HEK293 (cell line): ENCODE results near the gene CYP2F1.

Experiments
- CTCF ChIA-PET: fragments of 350-600 bp; formaldehyde crosslinking; extraction: SDS; loops from one replicate; lab custom pipeline; 2021; ENCODE audit warnings: antibody characterized with exemption; lab: Yijun Ruan, JAX
- POLR2A ChIA-PET: fragments of 300-600 bp; formaldehyde crosslinking; extraction: SDS; loops from one replicate; lab custom pipeline; 2020; ENCODE audit warnings: antibody characterized with exemption, inconsistent platforms; lab: Yijun Ruan, JAX
- H3K27ac ChIP-seq: fragments of 200-500 bp; sonication (Bioruptor generic); 2 replicates; pipeline ENCODE4 v1.5.1; 2014; ENCODE audit warnings: low read depth, low read length, control low read depth, inconsistent platforms; ENCODE audit errors: extremely low read depth
- H3K36me3 ChIP-seq, 2 experiments: fragments of 200-500 bp in 1 of 2; sonication (Bioruptor generic) in 1 of 2; 1 replicate in 1 of 2; 2 replicates in 1 of 2; pipeline ENCODE4 v1.5.1; 2014 to 2017; ENCODE audit warnings: inconsistent platforms in 2 of 2, low read length in 2 of 2; ENCODE audit not compliant: control insufficient read depth in 2 of 2, insufficient read depth in 1 of 2
- H3K4me1 ChIP-seq: fragments of 200-500 bp; sonication (Bioruptor generic); 2 replicates; pipeline ENCODE4 v1.5.1; 2014; ENCODE audit warnings: mild to moderate bottlenecking, low read length, inconsistent platforms; ENCODE audit not compliant: control insufficient read depth, insufficient read depth
- H3K4me3 ChIP-seq: 2 replicates; pipeline ENCODE4 v1.5.1; 2011; ENCODE audit warnings: low read depth, mild to moderate bottlenecking, control low read depth, low read length, moderate library complexity
- H3K9me3 ChIP-seq: fragments of 200-500 bp; sonication (Bioruptor generic); 2 replicates; pipeline ENCODE4 v1.5.1; 2014; ENCODE audit warnings: low read depth, low read length, inconsistent platforms; ENCODE audit not compliant: control insufficient read depth, insufficient read depth
- KLF16 ChIP-seq: fragments of 450-650 bp; formaldehyde crosslinking; IDR thresholded peaks from 2 replicates; pipeline ENCODE4 v1.5.1; 2017; ENCODE audit warnings: missing biosample characterization, missing genetic modification characterization
- TCF7L2 ChIP-seq: IDR thresholded peaks from 2 replicates; pipeline ENCODE4 v1.6.1; 2011; ENCODE audit warnings: low read depth, mild to moderate bottlenecking, inconsistent platforms, low read length, moderate library complexity, borderline replicate concordance
- ZFHX2 ChIP-seq: fragments of 450-650 bp; formaldehyde crosslinking; conservative IDR thresholded peaks from 2 replicates; pipeline ENCODE4 v1.5.1; 2016; ENCODE audit warnings: missing biosample characterization, missing genetic modification characterization
- ZNF132 ChIP-seq: fragments of 450-650 bp; formaldehyde crosslinking; IDR thresholded peaks from 2 replicates; pipeline ENCODE4 v1.5.1; 2017; ENCODE audit warnings: missing biosample characterization, missing genetic modification characterization, borderline replicate concordance
- ZNF155 ChIP-seq: fragments of 450-650 bp; formaldehyde crosslinking; IDR thresholded peaks from 2 replicates; pipeline ENCODE4 v1.5.1; 2016; ENCODE audit warnings: missing biosample characterization, missing genetic modification characterization
- ZNF157 ChIP-seq: fragments of 450-650 bp; formaldehyde crosslinking; IDR thresholded peaks from 2 replicates; pipeline ENCODE4 v1.5.1; 2016; ENCODE audit warnings: missing biosample characterization, missing genetic modification characterization
- ZNF174 ChIP-seq: fragments of 450-650 bp; formaldehyde crosslinking; IDR thresholded peaks from 2 replicates; pipeline ENCODE4 v1.5.0; 2017; ENCODE audit warnings: missing biosample characterization, mild to moderate bottlenecking, missing genetic modification characterization
- ZNF2 ChIP-seq: fragments of 450-650 bp; formaldehyde crosslinking; IDR thresholded peaks from 2 replicates; pipeline ENCODE4 v1.5.1; 2016; ENCODE audit warnings: missing biosample characterization, missing genetic modification characterization
- ZNF302 ChIP-seq: fragments of 450-650 bp; formaldehyde crosslinking; IDR thresholded peaks from 2 replicates; pipeline ENCODE4 v1.5.1; 2016; ENCODE audit warnings: missing biosample characterization, missing genetic modification characterization, low read depth
- ZNF311 ChIP-seq: fragments of 450-650 bp; formaldehyde crosslinking; IDR thresholded peaks from 2 replicates; pipeline ENCODE4 v1.5.1; 2017; ENCODE audit warnings: missing biosample characterization, missing genetic modification characterization, borderline replicate concordance
- ZNF394 ChIP-seq: fragments of 450-650 bp; formaldehyde crosslinking; IDR thresholded peaks from 2 replicates; pipeline ENCODE4 v1.5.1; 2016; ENCODE audit warnings: missing biosample characterization, missing genetic modification characterization, mild to moderate bottlenecking, moderate library complexity, borderline replicate concordance
- ZNF510 ChIP-seq: fragments of 450-650 bp; formaldehyde crosslinking; IDR thresholded peaks from 2 replicates; pipeline ENCODE4 v1.5.1; 2018; ENCODE audit warnings: mild to moderate bottlenecking, missing genetic modification characterization, missing biosample characterization; ENCODE audit not compliant: insufficient replicate concordance
- ZNF558 ChIP-seq: fragments of 450-650 bp; formaldehyde crosslinking; IDR thresholded peaks from 2 replicates; pipeline ENCODE4 v1.5.1; 2016; ENCODE audit warnings: missing biosample characterization, missing genetic modification characterization
- ZNF791 ChIP-seq: fragments of 450-650 bp; formaldehyde crosslinking; IDR thresholded peaks from 2 replicates; pipeline ENCODE4 v1.5.1; 2016; ENCODE audit warnings: missing biosample characterization, missing genetic modification characterization
- TF ChIP-seq, protein P1 (sequence below): fragments of 450-650 bp; formaldehyde crosslinking; IDR thresholded peaks from 2 replicates; pipeline ENCODE4 v1.5.1; 2016; ENCODE audit warnings: missing biosample characterization, missing genetic modification characterization, borderline replicate concordance
- TF ChIP-seq, protein P2 (sequence below): fragments of 450-650 bp; formaldehyde crosslinking; IDR thresholded peaks from 2 replicates; pipeline ENCODE4 v1.5.1; 2016; ENCODE audit warnings: missing biosample characterization, missing genetic modification characterization
- TF ChIP-seq, protein P3 (sequence below): fragments of 450-650 bp; formaldehyde crosslinking; IDR thresholded peaks from 2 replicates; pipeline ENCODE4 v1.5.1; 2017; ENCODE audit warnings: missing biosample characterization, missing genetic modification characterization
- TF ChIP-seq, protein P4 (sequence below): fragments of 450-650 bp; formaldehyde crosslinking; IDR thresholded peaks from 2 replicates; pipeline ENCODE4 v1.5.1; 2016; ENCODE audit warnings: missing biosample characterization, missing genetic modification characterization
- TF ChIP-seq, protein P5 (sequence below): fragments of 450-650 bp; formaldehyde crosslinking; IDR thresholded peaks from 2 replicates; pipeline ENCODE4 v1.5.1; 2016; ENCODE audit warnings: missing biosample characterization, missing genetic modification characterization
- TF ChIP-seq, protein P6 (sequence below): fragments of 450-650 bp; formaldehyde crosslinking; IDR thresholded peaks from 2 replicates; pipeline ENCODE4 v1.5.1; 2016; ENCODE audit warnings: missing biosample characterization, missing genetic modification characterization, low read depth

CYP2F1 gene

DNA sequence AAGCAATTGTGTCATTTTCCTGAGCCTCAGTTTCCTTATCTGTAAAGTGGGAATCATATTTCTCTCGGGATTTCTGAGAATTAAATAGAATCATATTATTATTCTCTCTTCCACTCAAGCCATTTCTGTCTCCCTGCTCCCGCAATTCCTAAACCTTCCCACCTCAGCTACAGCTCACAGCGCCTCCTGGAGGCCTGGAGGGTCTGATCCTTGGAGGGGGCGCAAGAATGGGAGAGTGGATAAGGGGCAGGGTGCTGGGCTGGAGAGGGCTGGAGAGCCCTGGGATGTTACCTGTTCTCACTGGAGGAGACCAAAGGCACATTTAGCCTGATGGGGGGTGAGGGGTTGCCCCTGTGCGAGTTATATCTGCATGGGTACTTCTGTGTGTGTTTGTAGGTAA is 47.7 kb downstream of the CYP2F1 start:
- no peak overlapping the region for H3K27ac ChIP-seq
- H3K4me1 ChIP-seq, result no peaks in the 10 kb centered on the region
- CTCF ChIA-PET, result interaction anchor here (0.9 to 1.7 kb wide), 6 partner anchors 12 to 82 kb away, joined by 3 to 6 read pairs (median 4); no protein-coding TSS in a partner anchor
- POLR2A ChIA-PET, result no interaction called here
- TF ChIP-seq, protein P1, sequence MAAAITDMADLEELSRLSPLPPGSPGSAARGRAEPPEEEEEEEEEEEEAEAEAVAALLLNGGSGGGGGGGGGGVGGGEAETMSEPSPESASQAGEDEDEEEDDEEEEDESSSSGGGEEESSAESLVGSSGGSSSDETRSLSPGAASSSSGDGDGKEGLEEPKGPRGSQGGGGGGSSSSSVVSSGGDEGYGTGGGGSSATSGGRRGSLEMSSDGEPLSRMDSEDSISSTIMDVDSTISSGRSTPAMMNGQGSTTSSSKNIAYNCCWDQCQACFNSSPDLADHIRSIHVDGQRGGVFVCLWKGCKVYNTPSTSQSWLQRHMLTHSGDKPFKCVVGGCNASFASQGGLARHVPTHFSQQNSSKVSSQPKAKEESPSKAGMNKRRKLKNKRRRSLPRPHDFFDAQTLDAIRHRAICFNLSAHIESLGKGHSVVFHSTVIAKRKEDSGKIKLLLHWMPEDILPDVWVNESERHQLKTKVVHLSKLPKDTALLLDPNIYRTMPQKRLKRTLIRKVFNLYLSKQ (tag by site-specific recombination), result no peak
- TF ChIP-seq, protein P2, sequence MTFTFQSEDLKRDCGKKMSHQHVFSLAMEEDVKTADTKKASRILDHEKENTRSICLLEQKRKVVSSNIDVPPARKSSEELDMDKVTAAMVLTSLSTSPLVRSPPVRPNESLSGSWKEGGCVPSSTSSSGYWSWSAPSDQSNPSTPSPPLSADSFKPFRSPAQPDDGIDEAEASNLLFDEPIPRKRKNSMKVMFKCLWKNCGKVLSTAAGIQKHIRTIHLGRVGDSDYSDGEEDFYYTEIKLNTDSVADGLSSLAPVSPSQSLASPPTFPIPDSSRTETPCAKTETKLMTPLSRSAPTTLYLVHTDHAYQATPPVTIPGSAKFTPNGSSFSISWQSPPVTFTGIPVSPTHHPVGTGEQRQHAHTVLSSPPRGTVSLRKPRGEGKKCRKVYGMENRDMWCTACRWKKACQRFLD (tag by site-specific recombination), result no peak
- TF ChIP-seq, protein P3, sequence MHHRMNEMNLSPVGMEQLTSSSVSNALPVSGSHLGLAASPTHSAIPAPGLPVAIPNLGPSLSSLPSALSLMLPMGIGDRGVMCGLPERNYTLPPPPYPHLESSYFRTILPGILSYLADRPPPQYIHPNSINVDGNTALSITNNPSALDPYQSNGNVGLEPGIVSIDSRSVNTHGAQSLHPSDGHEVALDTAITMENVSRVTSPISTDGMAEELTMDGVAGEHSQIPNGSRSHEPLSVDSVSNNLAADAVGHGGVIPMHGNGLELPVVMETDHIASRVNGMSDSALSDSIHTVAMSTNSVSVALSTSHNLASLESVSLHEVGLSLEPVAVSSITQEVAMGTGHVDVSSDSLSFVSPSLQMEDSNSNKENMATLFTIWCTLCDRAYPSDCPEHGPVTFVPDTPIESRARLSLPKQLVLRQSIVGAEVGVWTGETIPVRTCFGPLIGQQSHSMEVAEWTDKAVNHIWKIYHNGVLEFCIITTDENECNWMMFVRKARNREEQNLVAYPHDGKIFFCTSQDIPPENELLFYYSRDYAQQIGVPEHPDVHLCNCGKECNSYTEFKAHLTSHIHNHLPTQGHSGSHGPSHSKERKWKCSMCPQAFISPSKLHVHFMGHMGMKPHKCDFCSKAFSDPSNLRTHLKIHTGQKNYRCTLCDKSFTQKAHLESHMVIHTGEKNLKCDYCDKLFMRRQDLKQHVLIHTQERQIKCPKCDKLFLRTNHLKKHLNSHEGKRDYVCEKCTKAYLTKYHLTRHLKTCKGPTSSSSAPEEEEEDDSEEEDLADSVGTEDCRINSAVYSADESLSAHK (tag by site-specific recombination), result no peak
- TF ChIP-seq ZNF174 (no peak), ZNF2 (tag by site-specific recombination) (no peak), ZNF394 (no peak)
- 0 out of 2 replicates have a peak, but pooled peaks cover 2% of the 10 kb centered on the region for H3K9me3 ChIP-seq
- no peak overlapping the region for H3K4me3 ChIP-seq
- no peaks in the 10 kb centered on the region for H3K36me3 ChIP-seq

DNA sequence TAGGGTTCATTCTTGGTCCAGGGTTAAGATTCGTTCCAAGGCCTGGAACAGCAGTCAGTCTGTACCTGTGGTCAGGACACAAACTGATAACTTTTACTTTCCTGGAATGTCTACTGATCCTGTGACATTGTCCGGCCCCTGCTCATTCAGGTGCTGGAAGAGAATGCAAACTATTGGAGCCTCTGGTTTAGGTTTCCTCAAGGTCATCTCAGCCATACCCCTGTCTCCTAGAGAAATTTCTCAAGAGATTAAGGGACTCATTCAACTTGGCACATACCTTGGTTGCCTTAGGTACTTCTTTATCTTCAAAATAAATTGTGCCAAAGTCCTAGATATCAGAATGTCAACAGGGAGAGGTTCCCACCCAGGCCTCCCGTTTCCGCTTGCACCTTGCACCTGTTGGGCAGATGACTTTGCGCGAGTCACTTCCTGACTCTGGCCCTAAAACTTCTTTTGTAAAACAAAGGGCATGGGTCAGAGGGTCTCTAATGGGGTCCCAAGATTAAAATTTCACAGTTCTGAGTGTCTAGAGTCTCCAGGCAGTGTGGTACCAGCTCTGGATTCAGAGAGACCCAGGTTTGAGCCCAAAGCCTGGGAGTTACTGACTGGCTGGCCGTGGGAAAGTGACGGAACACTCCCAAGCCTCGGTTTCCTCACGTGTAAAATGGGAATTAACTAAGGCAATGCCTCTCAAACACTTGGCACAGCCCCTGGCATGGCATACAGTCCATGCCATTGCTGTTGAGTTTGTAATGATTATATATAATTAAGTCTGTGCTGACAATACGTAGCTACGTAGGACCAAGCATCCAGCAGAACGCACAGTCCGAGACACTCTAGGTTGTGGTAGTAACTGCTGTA is 52.9 kb downstream of the CYP2F1 start:
- peaks cover 2% of the 10 kb centered on the region; the same call in 1 of the 2 replicates for H3K4me1 ChIP-seq
- no peaks in the 10 kb centered on the region for H3K36me3 ChIP-seq
- CTCF ChIA-PET, result interaction anchor here (0.7 to 1.4 kb wide), 2 partner anchors 9 to 22 kb away, joined by 3 to 7 read pairs; no protein-coding TSS in a partner anchor
- no peak overlapping the region for H3K27ac ChIP-seq
- no peaks in the 10 kb centered on the region for H3K9me3 ChIP-seq
- H3K4me3 ChIP-seq, result no peak overlapping the region
- POLR2A ChIA-PET, result no interaction called here
- TF ChIP-seq ZNF558 (tag by site-specific recombination) (no peak), ZFHX2 (tag by site-specific recombination) (no peak), ZNF157 (tag by site-specific recombination) (no peak), KLF16 (tag by site-specific recombination) (no peak), ZNF132 (tag by site-specific recombination) (no peak), ZNF311 (tag by site-specific recombination) (no peak), TCF7L2 (no peak), ZNF510 (tag by site-specific recombination) (no peak), ZNF155 (no peak), ZNF791 (tag by site-specific recombination) (no peak), ZNF302 (no peak)
- TF ChIP-seq, protein P4, sequence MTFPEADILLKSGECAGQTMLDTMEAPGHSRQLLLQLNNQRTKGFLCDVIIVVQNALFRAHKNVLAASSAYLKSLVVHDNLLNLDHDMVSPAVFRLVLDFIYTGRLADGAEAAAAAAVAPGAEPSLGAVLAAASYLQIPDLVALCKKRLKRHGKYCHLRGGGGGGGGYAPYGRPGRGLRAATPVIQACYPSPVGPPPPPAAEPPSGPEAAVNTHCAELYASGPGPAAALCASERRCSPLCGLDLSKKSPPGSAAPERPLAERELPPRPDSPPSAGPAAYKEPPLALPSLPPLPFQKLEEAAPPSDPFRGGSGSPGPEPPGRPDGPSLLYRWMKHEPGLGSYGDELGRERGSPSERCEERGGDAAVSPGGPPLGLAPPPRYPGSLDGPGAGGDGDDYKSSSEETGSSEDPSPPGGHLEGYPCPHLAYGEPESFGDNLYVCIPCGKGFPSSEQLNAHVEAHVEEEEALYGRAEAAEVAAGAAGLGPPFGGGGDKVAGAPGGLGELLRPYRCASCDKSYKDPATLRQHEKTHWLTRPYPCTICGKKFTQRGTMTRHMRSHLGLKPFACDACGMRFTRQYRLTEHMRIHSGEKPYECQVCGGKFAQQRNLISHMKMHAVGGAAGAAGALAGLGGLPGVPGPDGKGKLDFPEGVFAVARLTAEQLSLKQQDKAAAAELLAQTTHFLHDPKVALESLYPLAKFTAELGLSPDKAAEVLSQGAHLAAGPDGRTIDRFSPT (tag by site-specific recombination), result no peak
- TF ChIP-seq, protein P5, sequence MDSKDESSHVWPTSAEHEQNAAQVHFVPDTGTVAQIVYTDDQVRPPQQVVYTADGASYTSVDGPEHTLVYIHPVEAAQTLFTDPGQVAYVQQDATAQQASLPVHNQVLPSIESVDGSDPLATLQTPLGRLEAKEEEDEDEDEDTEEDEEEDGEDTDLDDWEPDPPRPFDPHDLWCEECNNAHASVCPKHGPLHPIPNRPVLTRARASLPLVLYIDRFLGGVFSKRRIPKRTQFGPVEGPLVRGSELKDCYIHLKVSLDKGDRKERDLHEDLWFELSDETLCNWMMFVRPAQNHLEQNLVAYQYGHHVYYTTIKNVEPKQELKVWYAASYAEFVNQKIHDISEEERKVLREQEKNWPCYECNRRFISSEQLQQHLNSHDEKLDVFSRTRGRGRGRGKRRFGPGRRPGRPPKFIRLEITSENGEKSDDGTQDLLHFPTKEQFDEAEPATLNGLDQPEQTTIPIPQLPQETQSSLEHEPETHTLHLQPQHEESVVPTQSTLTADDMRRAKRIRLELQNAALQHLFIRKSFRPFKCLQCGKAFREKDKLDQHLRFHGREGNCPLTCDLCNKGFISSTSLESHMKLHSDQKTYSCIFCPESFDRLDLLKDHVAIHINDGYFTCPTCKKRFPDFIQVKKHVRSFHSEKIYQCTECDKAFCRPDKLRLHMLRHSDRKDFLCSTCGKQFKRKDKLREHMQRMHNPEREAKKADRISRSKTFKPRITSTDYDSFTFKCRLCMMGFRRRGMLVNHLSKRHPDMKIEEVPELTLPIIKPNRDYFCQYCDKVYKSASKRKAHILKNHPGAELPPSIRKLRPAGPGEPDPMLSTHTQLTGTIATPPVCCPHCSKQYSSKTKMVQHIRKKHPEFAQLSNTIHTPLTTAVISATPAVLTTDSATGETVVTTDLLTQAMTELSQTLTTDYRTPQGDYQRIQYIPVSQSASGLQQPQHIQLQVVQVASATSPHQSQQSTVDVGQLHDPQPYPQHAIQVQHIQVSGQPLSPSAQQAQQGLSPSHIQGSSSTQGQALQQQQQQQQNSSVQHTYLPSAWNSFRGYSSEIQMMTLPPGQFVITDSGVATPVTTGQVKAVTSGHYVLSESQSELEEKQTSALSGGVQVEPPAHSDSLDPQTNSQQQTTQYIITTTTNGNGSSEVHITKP (tag by site-specific recombination), result no peak
- TF ChIP-seq, protein P6, sequence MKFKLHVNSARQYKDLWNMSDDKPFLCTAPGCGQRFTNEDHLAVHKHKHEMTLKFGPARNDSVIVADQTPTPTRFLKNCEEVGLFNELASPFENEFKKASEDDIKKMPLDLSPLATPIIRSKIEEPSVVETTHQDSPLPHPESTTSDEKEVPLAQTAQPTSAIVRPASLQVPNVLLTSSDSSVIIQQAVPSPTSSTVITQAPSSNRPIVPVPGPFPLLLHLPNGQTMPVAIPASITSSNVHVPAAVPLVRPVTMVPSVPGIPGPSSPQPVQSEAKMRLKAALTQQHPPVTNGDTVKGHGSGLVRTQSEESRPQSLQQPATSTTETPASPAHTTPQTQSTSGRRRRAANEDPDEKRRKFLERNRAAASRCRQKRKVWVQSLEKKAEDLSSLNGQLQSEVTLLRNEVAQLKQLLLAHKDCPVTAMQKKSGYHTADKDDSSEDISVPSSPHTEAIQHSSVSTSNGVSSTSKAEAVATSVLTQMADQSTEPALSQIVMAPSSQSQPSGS, result no peak
